ENCODE measurements around the gene ETV3.

Gene ETV3

DNA sequence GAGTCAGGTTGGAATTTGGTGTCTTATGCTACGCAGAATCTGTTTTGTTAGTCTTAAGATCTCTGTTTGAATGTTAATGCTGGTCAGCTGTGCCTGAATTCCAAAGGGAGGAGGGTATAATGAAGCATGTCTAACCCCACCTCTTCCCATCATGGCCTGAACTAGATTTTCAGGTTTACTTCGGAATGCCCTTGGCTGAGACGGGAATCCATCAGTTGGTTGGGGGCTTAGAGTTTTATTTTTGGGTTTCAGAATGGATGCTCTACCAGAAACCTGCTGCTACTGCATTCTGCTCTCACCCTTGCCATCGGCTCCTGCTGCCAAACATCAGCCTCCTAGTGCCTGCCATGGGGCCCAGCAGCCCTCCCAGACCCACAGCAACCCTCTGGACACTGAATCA, 24.1 kb upstream of the ETV3 start:
- in situ Hi-C loops (cut with MboI; ENCODE audit: low sequenced_read_pairs), result no loop called here

DNA sequence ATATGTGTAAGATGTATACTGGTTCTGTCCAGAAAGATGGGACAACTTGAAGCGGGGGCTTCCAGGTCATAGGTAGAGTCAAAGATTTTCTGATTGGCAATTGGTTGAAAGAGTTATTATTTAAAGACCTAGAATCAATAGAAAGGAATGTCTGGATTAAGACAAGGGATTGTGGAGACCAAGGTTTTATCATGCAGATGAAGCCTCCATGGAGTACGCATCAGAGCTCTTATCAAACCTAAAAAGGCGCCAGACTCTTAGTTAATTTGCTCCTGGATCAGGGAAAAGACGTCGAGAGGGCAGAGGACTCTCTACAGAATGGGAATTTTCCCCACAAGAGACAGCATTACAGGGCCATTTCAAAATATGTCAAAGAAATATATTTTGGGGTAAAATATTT, 23.7 kb upstream of the ETV3 start:
- in situ Hi-C loops (cut with MboI; ENCODE audit: low sequenced_read_pairs), result no loop called here

DNA sequence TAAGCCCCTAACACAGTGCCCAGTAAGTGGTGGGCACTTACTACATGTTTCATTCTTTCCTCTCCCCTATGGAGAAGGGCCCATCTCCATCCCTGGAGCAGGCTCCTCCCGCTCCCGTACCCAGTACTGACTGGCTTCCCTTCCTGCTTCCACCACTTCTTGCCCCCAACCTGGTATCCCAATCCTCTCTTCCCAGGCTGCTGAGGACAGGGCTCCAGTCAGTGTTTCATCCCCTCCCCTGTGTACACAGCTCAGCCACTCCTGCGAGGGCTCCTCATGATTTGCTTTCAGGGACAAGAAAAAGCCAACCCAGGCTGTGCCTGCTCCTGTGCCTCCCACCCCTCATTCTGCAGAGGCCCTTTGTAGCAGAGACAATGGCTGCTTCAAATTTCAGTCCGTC, 20.8 kb upstream of the ETV3 start:
- in situ Hi-C loops (cut with MboI; ENCODE audit: low sequenced_read_pairs), result loop anchor here (10.0 kb wide), 1 partner anchor 64 kb away; the partner anchor contains the start of gene ETV3L

DNA sequence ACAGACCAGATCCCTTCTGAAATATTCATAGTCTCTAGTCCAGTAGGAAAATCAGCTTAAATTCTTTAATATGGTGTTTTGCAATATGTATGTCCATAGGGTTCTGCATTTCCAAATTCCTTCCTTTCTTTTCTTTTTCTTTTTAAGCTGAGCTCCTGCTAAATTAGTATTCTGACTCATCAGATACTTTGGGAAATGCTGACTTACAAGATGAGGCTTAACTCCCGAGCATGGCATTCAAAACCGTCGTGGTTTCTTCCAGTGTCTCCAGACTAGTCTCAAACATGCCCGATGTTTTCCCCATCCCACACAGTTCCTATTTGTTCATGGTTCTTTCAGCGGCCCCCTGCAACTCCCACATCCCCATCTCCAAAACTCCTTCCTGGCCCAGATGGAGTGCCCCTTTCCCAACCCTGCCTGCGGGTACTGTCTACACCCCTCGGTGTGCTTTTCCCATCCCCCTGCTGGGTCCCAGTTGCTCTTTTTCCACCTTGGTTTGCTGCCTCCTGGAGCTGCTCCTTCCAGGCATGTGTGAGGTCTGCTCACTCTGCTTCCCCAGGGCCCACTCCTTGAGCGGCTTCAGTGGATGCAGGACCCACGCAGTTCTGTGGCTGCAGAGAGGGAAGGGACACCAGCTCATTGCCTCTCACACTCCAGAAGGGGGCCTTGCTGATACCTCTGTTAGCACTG, 19.5 kb upstream of the ETV3 start:
- in situ Hi-C loops (cut with MboI; ENCODE audit: low sequenced_read_pairs), result loop anchor here (10.0 kb wide), 1 partner anchor 63 kb away; the partner anchor contains the start of gene ETV3L

DNA sequence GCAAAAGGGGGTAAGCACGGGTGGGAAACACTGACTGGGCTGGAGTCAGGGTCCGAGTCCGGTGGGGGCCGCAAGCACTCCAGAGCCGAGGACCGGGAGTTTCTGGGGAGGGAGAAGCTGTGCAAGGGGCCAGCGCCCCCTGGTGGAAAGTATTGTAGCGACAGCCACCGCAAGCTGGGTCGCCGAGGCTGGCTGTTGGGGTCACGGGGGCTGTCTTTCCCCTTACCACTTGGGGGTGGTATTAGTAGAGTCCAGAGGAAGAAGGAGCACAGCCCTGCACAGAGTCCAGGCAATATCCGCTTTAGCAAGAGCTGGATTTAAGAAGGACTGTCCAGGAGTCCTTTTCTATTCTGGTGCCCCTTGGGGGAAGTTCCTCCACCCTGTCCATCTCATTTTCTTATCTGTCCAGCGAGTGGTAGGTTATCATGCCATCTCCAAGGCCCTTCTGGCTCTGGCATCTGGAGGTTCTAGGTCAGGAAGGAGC, 17.9 kb upstream of the ETV3 start:
- in situ Hi-C loops (cut with MboI; ENCODE audit: low sequenced_read_pairs), result loop anchor here (10.0 kb wide), 1 partner anchor 61 kb away; the partner anchor contains the start of gene ETV3L

DNA sequence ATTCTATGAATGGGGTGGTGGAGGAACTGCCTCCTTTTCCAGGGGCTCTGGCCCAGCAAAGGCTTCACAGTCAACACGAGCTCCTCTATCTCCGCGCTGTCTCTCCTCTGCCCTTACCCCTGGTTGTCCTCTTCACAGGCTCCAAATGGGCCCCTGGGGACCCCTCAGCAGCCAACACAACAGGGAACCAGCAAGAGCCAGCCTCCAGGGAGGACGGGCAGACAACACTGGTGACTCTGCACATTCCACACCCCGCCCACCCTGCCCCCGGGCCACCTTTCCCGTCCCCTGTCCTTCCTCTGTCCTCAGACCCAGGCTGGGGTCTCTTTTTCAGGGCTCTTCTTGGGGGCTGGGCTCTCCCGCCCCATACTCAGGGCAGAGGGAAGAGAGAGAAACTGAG, 17.5 kb upstream of the ETV3 start:
- in situ Hi-C loops (cut with MboI; ENCODE audit: low sequenced_read_pairs), result loop anchor here (10.0 kb wide), 1 partner anchor 61 kb away; the partner anchor contains the start of gene ETV3L

DNA sequence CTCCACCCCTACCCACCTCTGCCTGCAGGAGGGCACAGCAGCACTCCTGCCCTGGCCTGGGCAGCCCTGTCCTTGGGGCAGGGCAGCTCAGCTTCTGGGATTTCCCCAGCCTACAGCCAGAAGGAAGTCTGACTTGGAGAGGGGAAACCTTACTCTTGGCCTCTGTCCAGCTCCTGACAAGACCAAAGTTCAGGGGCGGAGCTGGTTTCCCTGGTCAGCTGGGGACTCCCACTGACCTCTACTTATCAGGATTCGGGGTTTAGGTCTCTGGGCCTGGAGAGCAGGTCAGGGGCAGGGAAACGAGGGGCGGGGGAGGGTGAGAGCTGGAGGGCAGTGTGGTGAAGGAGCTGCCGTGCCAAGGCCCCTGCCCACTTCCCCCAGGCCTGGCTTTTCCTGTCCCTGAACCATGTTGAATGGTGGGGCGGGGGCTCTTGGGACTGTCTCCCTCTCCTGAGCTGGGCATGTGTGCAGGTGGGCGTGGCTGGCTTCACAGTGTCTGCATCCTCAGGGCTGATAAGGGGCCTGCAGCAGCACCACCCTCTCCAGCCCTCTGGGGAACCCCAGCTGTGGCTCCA, 16.8 kb upstream of the ETV3 start:
- in situ Hi-C loops (cut with MboI; ENCODE audit: low sequenced_read_pairs), result loop anchor here (10.0 kb wide), 1 partner anchor 60 kb away; the partner anchor contains the start of gene ETV3L

DNA sequence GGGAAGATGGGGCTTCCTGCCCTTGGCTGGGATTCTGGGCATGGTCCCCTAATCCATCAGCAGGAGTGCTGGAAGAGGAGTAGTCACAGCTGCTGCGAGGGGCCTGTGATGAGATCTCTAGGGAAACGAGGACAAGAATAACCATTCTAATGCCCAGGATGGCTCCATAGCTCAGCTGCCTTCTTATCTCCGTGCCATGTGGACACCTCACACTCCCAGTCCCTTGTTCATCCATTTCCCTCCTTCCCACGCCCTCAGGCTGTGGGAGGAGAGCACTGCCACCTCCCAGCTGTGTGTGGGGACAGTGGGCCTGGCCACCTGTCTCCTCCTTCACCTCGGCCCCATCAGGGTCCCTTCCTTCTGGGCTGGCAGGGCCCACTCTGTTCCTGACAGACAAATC, 16.1 kb upstream of the ETV3 start:
- in situ Hi-C loops (cut with MboI; ENCODE audit: low sequenced_read_pairs), result loop anchor here (10.0 kb wide), 1 partner anchor 59 kb away; the partner anchor contains the start of gene ETV3L

DNA sequence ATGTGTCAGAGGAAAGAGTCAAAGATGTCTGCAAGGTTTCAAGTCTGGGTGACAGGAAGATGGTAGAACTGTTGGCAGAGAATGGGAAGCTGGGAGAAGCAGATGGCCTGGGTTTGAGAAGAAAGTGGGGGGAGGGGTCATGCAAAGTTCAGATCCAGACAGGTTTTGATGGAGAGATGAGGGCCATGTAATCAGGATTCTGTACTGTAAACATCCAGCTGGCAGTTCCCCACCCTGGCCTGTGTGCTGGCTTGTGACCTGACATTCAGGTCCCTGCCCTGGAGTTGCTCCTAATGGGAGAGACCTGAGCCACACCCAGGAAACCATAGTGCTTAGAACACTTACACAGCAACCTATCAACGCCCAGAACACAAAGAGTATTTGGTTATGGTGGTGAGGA, 15.6 kb upstream of the ETV3 start:
- in situ Hi-C loops (cut with MboI; ENCODE audit: low sequenced_read_pairs), result loop anchor here (10.0 kb wide), 1 partner anchor 59 kb away; the partner anchor contains the start of gene ETV3L

DNA sequence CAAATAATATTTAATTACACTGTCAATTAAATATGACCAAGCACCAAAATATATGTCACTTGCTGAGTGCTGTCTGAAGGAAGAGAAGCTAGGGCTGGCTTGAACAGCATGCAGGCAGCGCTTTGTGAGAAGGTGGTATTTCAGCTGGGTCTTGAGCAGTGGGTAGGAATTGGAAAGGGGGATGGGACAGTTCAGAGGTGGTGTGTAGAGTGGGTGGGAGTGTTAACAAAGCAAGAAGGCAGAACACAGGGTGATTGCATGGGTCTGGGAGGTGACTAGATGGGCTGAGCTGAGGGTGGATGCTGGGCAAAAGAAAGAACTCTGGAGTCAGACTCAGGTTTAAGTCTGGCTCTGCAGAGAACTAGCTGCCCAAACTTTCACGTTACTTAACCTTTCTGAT, 14.3 kb upstream of the ETV3 start:
- in situ Hi-C loops (cut with MboI; ENCODE audit: low sequenced_read_pairs), result loop anchor here (10.0 kb wide), 1 partner anchor 58 kb away; the partner anchor contains the start of gene ETV3L

DNA sequence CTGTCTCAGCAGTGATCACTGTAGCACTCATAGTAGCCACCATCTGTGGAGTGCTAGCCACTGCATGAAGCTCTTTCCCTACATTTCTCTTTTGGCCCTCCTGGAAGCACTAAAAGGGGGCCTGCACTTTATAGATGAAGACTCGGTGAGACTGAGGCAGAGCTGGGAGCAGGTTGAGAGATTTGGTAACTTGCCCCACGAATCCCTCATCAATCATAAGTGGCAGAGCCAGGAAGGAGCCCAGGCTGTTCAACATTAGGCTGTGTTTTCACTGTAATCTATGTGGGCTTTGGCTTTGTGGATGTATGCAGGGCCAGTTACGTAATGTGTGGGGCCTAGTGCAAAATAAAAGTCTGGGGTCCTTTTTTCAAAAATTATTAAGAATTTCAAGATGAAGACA, 13.3 kb upstream of the ETV3 start:
- in situ Hi-C loops (cut with MboI; ENCODE audit: low sequenced_read_pairs), result loop anchor here (10.0 kb wide), 1 partner anchor 57 kb away; the partner anchor contains the start of gene ETV3L

DNA sequence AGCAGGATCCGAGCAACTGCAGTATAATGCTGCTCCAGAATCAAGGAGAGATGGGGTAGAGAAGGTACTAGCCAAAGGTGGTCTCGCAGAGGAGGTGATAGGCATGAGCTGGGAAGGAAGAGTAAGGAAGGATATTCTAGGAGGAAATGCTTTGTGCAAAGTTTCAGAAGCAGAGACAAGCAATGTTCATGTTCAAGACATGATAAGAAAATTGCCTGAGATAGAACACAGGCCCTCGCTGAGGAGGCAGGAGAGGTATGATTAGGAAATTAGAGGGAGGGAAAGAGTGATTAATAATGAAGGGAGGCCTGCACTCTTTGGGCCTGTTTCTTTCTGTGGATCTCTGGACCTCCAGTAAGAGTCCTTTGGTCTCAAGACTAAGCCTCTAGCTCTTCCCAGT, 12.9 kb upstream of the ETV3 start:
- in situ Hi-C loops (cut with MboI; ENCODE audit: low sequenced_read_pairs), result loop anchor here (10.0 kb wide), 1 partner anchor 56 kb away; the partner anchor contains the start of gene ETV3L

DNA sequence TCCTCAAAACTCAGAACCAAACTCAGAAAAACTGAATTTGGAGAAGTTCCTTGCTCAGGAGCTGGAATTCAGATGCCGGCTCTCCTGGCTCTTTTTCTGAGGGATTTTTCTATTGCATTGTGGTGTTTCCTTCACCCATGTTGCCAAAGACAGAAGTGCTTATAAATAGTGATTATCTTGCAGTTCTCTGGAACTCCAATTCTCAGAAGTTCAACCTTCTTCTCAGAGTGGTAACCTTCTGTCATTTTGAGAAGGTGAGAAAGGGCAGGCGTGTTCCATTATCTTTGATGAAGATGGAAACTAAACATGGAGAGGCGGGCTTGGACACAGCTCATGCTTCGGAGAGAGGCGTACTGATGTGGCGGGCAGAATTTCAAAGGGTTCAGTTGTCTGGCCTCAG, 12.4 kb upstream of the ETV3 start:
- in situ Hi-C loops (cut with MboI; ENCODE audit: low sequenced_read_pairs), result loop anchor here (10.0 kb wide), 1 partner anchor 56 kb away; the partner anchor contains the start of gene ETV3L

DNA sequence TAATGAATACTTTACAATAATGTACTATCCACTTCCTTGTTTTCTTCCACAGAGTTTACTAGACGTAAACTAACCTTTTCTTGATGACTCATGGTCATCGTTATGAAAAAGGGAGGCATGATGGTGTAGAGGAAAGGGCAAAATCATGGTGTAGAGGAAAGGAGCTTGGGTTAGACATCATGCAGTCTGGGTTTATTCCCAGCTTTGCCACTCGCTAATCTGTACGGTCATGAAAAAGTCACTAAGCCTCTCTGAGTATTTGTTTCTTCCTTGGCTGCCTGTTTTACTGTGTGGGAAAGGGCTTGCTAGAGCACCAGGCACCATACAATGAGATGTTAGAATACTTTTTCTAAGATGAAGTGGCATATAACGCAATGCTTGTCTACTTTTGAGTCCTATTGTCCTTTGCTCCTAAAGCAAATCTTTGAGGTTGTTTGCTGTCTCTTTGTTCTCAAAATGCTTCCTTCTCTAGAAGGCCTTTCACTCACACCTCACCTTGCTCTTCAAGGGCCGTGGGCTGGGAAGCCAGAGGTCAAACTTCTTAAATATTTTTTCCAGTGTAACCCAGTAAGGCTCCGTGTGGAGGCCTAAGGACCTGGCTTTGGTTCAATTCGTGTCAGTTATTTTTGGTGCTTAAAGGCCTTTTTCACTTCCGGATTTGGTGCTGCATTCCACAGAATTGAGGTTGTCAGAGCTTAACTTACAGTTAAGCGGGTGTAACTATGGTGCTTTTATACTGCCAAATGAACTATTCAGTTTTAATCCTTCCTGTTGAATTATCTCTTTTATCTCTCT, 9.9 kb upstream of the ETV3 start:
- in situ Hi-C loops (cut with MboI; ENCODE audit: low sequenced_read_pairs), result no loop called here

DNA sequence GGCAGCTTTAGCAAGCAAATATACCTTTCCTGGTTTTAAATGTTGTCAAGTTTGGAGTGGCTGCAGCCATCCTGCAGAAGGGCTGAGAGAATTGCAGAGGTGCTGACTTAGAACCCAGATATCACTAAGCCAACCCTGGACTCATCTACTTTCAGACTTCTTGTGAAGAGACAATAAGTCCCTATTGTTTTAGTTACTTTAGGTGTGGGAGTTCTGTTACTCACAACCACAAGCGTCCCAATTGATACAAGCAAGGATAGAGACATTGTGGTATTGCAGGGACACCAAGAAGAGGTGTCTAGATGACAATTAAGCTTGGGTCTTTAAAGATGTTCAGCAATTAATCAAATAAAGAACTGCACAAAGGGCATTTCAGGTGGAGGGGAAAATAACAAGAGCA, 8.8 kb upstream of the ETV3 start:
- in situ Hi-C loops (cut with MboI; ENCODE audit: low sequenced_read_pairs), result no loop called here

DNA sequence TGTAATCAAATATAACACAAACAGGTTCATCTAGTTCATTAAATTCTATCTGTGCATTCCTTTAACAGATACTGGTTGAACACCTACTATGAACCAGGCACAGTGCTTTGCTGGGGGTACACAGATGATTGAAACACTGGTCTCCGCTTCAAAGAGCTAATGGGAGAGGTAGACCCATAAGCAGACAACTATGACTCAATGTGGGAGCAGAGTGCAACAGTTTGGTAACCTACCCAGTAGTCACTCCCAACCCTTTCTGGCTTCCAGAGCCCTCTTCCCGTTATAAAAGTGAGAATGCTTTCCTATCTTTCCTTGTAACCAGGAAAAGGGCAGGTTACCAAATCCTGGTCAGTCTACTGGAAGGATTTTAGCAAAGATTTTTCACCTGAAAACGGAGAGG, 8.0 kb upstream of the ETV3 start:
- in situ Hi-C loops (cut with MboI; ENCODE audit: low sequenced_read_pairs), result no loop called here

DNA sequence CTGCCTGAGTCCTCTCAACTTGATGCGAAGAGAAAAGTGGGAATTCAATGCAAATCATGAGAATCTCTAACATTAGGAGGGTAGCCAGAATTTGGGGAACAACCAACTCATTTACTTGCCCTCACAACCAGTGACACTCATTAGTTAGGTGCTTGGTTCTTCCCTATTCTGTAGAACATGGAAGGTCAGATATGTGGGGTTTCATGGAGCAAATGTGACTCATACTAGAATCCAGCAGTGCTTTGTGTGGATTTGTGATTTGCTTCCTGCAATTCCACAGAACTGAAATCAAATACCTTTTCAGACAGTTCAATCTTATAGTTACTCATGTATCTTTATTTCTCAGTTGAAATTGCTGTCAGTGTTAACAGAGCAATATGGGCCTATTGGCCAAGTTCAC, 6.9 kb upstream of the ETV3 start:
- in situ Hi-C loops (cut with MboI; ENCODE audit: low sequenced_read_pairs), result no loop called here

DNA sequence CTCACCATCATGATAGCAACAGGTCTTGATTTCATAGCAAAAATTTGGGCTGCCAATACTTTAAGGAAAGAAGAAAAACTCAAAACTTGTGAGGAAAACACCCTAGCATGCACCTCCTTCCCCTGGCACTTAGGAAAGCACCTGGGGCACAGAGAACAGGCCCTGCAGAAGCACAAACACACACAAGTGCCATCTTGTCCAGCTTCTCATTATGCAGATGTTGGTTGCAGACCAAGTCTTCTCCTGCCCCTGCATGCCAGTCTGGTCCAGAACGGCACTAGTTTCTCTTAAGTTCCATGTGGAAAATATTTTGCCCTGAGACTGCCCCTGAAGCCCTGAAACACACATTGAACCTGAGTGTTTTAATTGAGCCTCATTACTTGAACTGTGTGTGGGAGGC, 6.3 kb upstream of the ETV3 start:
- in situ Hi-C loops (cut with MboI; ENCODE audit: low sequenced_read_pairs), result no loop called here

DNA sequence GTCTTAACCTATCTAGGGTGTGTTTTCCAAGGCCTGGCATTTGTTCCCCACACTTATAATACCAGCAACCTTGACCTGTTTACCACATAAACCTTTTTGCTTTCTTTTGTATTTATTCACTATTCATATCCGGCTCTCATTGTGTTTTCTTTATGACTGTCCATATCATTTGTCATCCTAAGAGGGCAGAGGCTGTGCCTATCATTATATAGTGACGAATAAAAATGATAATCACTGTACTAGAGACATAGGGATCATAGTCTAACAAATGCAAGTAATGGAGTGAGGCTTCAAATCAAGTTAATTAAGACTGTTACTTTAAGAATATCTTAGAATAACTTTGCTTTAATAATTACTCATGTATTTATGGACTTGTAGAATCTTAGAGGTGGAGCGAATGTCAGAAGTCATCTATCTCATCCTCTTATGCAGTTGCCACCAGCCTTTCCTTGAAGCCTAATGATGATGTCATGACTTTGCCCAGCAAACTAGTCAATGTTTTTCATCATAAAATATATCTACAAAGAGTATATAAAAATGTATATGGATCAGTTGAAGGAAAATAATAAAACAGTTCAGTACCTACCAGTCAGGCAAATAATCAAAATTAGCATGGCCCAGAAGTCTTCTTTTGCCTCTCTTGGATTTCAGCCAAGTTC, 4.7 kb upstream of the ETV3 start:
- in situ Hi-C loops (cut with MboI; ENCODE audit: low sequenced_read_pairs), result no loop called here

DNA sequence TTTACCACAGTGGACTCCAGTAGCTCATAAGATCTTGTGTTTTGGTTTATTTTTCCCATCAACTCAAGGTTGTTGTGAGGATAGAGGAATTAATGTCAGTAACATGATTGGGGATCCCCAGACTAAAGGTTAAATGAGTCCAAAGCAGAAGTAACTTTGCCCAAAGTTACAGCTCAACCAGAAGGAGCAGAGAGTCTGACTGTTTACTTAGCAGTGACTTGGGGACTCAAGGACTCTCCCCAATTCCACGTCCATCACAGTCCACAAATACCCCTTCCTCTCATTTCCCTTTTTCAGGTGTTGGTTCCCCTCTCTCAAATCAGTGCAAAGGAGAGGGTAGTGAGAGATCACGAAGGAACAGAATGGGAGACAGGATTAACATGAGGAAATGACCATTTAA, 4.0 kb upstream of the ETV3 start:
- in situ Hi-C loops (cut with MboI; ENCODE audit: low sequenced_read_pairs), result no loop called here
